Neutrophil (primary cell): ENCODE data around the gene C5orf15.

Source experiments
- H3K27ac ChIP-seq: fragments of 200-600 bp; sonication (generic); 2 replicates; pipeline ENCODE4 v1.5.1; 2016; ENCODE audit warnings: mild to moderate bottlenecking, moderate library complexity
- H3K27me3 ChIP-seq: fragments of 200-600 bp; sonication (generic); 2 replicates; pipeline ENCODE4 v1.6.0; 2016; ENCODE audit warnings: mild to moderate bottlenecking
- H3K36me3 ChIP-seq: fragments of 200-600 bp; sonication (generic); 2 replicates; pipeline ENCODE4 v1.5.1; 2017
- H3K4me1 ChIP-seq, 2 experiments: fragments of 200-600 bp in 1 of 2; sonication (generic) in 1 of 2; 1 replicate in 1 of 2; 2 replicates in 1 of 2; pipeline versions ENCODE4 v1.5.1 to v1.6.1; 2013 to 2016; ENCODE audit warnings: low read depth in 1 of 2, low read length in 1 of 2, mild to moderate bottlenecking in 1 of 2, moderate library complexity in 1 of 2; ENCODE audit not compliant: control insufficient read depth in 1 of 2, insufficient read depth in 1 of 2
- H3K4me3 ChIP-seq, 2 experiments: fragments of 200-600 bp in 1 of 2; sonication (generic) in 1 of 2; 1 replicate in 1 of 2; 2 replicates in 1 of 2; pipeline ENCODE4 v1.5.1; 2013 to 2016; ENCODE audit warnings: low read depth in 1 of 2, low read length in 1 of 2, mild to moderate bottlenecking in 1 of 2, moderate library complexity in 1 of 2
- H3K9me3 ChIP-seq: fragments of 200-600 bp; sonication (generic); 2 replicates; pipeline ENCODE4 v1.5.1; 2016
- CTCF ChIP-seq: fragments of 200-600 bp; sonication (generic); IDR thresholded peaks from 2 replicates; pipeline ENCODE4 v1.5.1; 2016; ENCODE audit warnings: antibody characterized with exemption

The C5orf15 gene

GRCh38 chr5:133919148-133920136 lies 49.0 kb downstream of the C5orf15 start:
- TF ChIP-seq CTCF, result no peak
- no peak overlapping the region for H3K4me3 ChIP-seq
- H3K27ac ChIP-seq, result no peak overlapping the region
- no peaks in the 10 kb centered on the region for H3K4me1 ChIP-seq
- no peaks in the 10 kb centered on the region for H3K9me3 ChIP-seq
- no peaks in the 10 kb centered on the region for H3K27me3 ChIP-seq
- no peaks in the 10 kb centered on the region for H3K36me3 ChIP-seq

DNA sequence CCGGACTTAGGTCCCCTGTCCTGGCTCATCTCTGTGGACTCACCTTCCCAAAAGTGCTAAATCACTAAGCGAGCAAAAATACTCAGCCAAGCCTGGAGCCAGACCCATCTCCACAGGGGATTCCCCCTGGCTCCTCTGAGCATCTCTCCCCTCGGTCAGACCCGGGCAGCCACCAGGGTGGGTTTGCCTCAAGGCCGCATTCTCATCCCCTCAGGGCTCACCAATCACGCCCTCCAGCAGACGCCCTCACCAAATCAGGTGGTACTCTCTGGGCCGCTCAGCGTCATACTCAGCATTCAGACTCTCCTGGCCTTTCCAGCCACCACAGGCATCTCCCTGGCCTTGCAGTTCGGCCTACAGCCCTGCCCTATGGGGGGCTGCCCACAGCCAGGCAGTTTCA lies 49.7 kb downstream of the C5orf15 start:
- Histone ChIP-seq H3K4me3 (no peak overlapping the region), H3K36me3 (no peaks in the 10 kb centered on the region), H3K27me3 (no peaks in the 10 kb centered on the region), H3K9me3 (no peaks in the 10 kb centered on the region), H3K27ac (no peak overlapping the region), H3K4me1 (no peaks in the 10 kb centered on the region)
- no peak for TF ChIP-seq CTCF

GRCh38 chr5:133918316-133918715 lies 50.1 kb downstream of the C5orf15 start:
- no peak for TF ChIP-seq CTCF
- Histone ChIP-seq H3K4me1 (no peaks in the 10 kb centered on the region), H3K36me3 (no peaks in the 10 kb centered on the region), H3K27me3 (no peaks in the 10 kb centered on the region), H3K27ac (no peak overlapping the region), H3K9me3 (no peaks in the 10 kb centered on the region), H3K4me3 (no peak overlapping the region)

DNA sequence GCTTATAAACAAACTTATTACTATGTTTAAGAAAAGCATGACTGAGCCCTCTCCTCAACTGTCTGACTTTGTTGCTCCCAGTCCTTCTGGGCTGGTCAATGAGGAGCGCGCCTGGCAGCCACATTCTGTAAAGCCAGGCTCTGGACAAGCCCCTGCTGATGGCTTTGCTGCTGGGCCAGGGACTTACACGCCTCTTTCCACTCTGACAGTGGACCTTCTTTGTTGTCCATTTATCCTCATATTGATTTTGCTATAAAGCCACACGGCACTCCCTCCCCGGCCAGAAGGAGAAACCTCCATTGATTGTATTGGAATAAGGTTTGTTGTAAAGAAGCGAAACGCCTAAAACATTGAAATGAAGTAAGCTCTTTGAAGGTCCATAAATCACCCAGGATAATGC lies 50.6 kb downstream of the C5orf15 start:
- no peak for TF ChIP-seq CTCF
- no peak overlapping the region for H3K27ac ChIP-seq
- H3K27me3 ChIP-seq, result no peaks in the 10 kb centered on the region
- no peaks in the 10 kb centered on the region for H3K36me3 ChIP-seq
- no peaks in the 10 kb centered on the region for H3K4me1 ChIP-seq
- H3K9me3 ChIP-seq, result no peaks in the 10 kb centered on the region
- no peak overlapping the region for H3K4me3 ChIP-seq

- no peak for TF ChIP-seq CTCF
- H3K9me3 ChIP-seq, result no peaks in the 10 kb centered on the region
- H3K4me3 ChIP-seq, result no peak overlapping the region
- no peaks in the 10 kb centered on the region for H3K4me1 ChIP-seq
- H3K27ac ChIP-seq, result no peak overlapping the region
- no peaks in the 10 kb centered on the region for H3K27me3 ChIP-seq
- H3K36me3 ChIP-seq, result no peaks in the 10 kb centered on the region
Observed at GRCh38 chr5:133916914-133917313, 51.5 kb downstream of the C5orf15 start.
